ENCODE data around the gene KLHDC2.
"Not testable (repeated sequence)": the region's sequence is repeated elsewhere in the genome, so short reads cannot be mapped to it uniquely, and the experiment has no call there.

KLHDC2 gene

DNA sequence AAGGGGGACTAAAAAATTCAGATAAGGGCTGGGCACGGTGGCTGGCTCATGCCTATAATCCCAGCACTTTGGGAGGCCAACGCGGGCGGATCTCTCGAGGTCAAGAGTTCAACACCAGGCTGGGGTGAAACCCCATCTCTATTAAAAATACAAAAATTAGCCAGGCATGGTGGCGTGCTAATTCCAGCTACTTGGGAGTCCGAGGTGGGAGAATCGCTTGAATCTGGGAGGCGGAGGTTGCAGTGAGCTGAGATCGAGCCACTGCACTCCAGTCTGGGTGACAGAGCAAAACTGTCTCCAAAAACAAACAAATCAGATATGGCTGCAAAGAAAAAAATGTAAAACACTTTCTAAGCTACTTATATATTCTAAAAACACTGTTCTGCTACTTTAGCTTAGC is 3.7 kb downstream of the KLHDC2 start:
- in situ Hi-C loops (cut with HindIII; ENCODE audit: low pct_ligation_motif_present, low pct_unique_long_range_greater_than_20kb, low sequenced_read_pairs); DNase-seq: not testable (repeated sequence)

DNA sequence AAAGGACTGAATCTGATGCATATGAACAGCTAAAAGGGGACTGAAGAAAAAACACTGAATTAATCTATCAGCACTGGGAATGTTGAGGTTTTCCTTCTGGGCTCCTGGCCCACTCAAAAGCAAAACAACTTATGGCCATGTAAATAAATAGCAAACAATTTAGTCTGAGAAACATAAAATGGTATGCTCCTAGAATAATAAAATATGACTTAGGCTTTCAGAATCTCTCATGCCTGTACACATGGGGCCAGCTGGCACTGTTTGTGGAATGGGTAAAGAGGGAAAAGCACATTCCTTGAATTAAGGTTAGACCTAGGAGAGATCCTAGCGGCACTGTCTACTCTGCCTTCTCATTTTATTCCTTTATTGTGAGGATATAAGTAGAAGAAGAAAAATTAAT is 6.2 kb downstream of the KLHDC2 start:
- in situ Hi-C loops (cut with HindIII; ENCODE audit: low pct_ligation_motif_present, low pct_unique_long_range_greater_than_20kb, low sequenced_read_pairs), result no loop called here
- DNase-seq, result no peak

DNA sequence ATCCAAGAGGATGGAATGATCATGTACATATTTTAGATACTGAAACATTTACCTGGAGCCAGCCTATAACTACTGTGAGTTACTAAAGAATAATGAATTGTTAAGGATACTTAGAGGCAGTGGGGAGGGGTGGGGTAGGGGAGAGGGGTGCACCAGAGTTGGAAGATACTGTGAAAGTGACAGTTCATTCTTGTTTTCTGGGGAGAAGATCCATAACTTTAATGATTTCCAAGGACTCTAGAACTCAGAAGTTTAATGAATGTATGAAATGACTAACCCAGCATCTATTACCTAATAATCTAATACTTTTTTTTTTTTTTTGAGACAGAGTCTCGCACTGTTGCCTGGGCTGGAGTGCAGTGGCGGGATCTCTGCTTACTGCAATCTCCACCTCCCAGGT is 10.5 kb downstream of the KLHDC2 start:
- in situ Hi-C loops (cut with HindIII; ENCODE audit: low pct_ligation_motif_present, low pct_unique_long_range_greater_than_20kb, low sequenced_read_pairs), result no loop called here
- no peak for DNase-seq

DNA sequence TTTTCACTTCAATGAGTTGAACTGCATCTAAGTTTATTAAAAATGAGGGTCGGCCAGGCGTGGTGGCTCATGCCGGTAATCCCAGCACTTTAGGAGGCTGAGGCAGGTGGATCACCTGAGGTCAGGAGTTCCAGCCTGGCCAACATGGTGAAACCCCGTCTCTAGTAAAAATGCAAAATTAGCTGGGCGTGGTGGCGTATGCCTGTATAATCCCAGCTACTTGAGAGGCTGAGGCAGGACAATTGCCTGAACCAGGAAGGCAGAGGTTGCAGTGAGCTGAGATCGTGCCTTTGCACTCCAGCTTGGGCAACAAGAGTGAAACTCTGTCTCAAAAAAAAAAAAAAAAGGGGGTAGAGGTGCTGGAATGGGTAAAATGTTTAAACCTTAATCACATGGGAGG is 13.1 kb downstream of the KLHDC2 start:
- in situ Hi-C loops (cut with HindIII; ENCODE audit: low pct_ligation_motif_present, low pct_unique_long_range_greater_than_20kb, low sequenced_read_pairs); DNase-seq: not testable (repeated sequence)

DNA sequence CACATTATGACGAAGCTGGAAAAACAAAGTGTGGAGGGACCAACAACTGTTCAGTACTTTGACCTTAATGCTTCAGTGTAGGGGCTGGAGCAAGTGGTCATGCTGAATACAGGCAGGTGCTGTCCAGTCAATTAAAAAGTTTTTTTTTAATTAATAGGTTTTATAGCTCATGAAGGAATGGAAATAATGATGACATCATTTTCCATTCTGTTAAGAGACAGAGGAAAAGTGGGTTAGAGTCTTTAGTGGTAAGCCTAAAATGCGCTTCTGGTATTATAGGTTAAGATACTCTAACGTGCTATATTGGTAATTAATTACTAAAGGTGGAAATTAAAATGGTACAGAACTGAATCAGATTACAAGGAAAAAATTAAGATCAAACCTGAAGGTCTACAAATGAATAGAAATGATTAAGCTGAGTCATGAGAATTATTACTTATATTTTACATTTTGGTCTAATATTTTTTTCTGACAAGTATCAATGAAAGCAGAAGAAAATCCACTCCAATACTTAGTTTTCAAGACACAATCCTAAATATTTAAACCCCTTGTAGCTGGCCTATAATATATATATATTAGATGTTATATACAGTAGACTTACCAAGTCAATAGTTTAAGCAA is 15.6 kb downstream of the KLHDC2 start:
- DNase-seq, result no peak
- in situ Hi-C loops (cut with HindIII; ENCODE audit: low pct_ligation_motif_present, low pct_unique_long_range_greater_than_20kb, low sequenced_read_pairs), result no loop called here

DNA sequence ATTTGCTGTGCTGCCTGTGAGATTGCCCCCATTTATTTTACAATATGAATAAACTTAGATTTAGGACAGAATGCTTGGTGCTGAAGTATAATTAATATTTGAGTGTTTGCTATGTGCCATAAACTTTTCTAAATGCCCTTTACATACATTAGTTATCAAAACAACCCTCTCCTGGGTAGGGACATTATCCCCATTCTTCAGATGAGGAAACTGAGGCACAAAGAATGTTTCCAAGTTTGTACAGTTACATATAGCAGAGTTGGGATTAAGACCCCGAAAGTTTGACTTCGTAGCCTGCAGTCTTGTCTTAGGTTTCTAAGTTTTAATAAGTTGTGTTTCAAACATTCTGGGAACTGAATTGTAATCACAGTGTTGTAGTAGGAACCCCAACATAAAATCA is 18.4 kb downstream of the KLHDC2 start:
- no peak for DNase-seq
- in situ Hi-C loops (cut with HindIII; ENCODE audit: low pct_ligation_motif_present, low pct_unique_long_range_greater_than_20kb, low sequenced_read_pairs), result no loop called here

DNA sequence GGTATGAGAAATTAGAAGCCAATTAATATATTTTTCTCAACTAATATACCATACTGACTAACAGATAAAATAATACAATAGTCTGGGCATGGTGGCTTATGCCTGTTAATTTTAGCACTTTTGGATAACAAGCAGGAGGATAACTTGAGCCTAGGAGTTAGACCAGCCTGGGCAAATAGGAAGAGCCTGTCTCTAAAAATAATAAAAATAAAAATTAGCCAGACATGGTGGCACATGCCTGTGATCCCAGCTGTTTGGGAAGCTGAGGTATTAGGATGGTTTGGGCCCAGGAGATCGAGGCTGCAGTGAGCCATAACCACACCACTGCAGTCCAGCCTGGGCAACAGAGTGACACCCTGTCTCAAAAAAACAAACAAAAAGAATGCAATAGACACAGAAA is 24.7 kb downstream of the KLHDC2 start:
- DNase-seq, result no peak
- in situ Hi-C loops (cut with HindIII; ENCODE audit: low pct_ligation_motif_present, low pct_unique_long_range_greater_than_20kb, low sequenced_read_pairs), result no loop called here

DNA sequence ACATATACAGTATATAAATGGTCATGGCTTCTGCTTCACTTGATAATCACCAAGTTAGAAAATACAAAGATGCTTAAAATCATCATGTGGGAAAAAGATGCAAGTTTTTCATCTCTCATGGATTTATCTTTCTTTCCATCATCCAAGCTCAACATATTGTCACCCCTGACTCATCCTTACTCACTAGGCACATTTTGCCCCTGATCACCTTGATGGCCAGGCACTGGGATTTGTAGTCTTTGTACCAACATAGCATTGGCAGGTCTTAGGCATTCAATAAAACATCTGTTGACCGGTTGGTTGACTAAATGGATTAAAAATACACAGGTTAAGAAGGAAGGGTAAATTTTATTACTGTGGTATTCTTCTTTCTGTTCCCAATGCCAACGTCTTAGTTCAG is 28.1 kb downstream of the KLHDC2 start:
- in situ Hi-C loops (cut with HindIII; ENCODE audit: low pct_ligation_motif_present, low pct_unique_long_range_greater_than_20kb, low sequenced_read_pairs), result no loop called here

DNA sequence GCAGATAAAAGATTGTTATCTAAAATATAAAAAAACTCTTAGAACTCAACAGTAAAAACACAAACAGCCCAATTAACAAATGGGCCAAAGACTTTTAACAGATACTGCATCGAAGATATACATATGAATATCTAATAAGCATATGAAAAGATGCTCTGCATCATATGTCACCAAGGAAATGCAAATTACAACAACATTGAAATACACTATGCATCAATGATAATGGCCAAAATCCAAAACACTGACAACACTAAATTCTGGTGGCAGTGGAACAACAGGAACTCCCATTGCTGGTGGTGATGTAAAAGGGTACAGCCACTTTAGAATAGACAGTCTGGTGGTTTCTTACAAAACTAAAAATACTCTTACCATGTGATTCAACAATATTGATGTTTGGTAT is 40.8 kb downstream of the KLHDC2 start:
- no peak for DNase-seq
- in situ Hi-C loops (cut with HindIII; ENCODE audit: low pct_ligation_motif_present, low pct_unique_long_range_greater_than_20kb, low sequenced_read_pairs), result no loop called here

More for the DNA sequence above, 28.1 kb downstream of the KLHDC2 start:
- no peak for DNase-seq

DNA sequence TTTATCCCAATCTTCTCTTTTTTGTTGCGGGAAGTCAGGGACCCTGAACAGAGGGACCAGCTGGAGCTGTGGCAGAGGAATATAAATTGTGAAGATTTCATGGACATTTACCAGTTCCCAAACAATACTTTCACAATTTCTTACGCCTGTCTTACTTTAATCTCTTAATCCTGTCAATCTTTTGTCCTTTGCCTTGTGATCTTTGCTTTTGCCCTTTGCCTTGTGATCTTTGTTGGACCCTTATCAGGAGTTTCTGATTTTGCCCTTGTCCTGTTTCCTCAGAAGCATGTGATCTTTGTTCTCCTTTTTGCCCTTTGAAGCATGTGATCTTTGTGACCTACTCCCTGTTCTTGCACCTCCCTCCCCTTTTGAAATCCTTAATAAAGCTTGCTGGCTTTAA is 48.2 kb downstream of the KLHDC2 start:
- in situ Hi-C loops (cut with HindIII; ENCODE audit: low pct_ligation_motif_present, low pct_unique_long_range_greater_than_20kb, low sequenced_read_pairs); DNase-seq: not testable (repeated sequence)

DNA sequence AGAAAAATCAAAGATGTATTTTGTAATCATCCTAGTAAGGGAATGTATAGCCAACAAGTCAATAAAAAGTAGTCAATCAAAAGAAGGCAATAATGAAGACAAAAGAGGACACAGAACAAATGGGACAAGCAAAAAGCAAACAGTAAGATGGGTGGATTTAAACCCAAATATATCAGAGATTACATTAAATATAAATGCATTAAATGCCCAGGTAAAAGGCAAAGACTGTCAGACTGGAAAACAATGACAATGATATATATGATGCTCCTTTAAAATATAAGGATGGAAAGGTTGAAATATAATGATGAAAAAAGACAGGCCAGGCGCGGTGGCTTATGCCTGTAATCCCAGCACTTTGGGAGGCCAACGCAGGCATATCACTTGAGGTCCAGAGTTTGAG is 48.9 kb downstream of the KLHDC2 start:
- DNase-seq, result no peak
- in situ Hi-C loops (cut with HindIII; ENCODE audit: low pct_ligation_motif_present, low pct_unique_long_range_greater_than_20kb, low sequenced_read_pairs), result no loop called here

DNA sequence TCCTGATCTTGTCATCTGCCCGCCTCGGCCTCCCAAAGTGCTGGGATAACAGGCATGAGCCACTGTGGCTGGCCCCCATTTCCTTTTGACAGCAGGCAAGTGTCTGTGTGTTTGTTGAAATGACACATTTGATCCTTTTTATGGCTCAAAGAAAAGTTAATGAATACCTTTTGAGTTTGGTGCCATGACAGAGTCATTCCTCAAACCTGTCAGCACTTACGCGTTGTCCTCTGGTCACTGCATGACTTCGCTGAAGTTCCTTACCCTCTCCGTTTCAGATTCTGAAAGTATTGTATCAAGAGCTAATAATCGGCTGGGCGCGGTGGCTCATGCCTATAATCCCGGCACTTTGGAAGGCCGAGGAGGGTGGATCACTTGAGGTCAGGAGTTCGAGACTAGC is 52.2 kb downstream of the KLHDC2 start:
- in situ Hi-C loops (cut with HindIII; ENCODE audit: low pct_ligation_motif_present, low pct_unique_long_range_greater_than_20kb, low sequenced_read_pairs), result no loop called here
- DNase-seq, result peak; percentile 70

DNA sequence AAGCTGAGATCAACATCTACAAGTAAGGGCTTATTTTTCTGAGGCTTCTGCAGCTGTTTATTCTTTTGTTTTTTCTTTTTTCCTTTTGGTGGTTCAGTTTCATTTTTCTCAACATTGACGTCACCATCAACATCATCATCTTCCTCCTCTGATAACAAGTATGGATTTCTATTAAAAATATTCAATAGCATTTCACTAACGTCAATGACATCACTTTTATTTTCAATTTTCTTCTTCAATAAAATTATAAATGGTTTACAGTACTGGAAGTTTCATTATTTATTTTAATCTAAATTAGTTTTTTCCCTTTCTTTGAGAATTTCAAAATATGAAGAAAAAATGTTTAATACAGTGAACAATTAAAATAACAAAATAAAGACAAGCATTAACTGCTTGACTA is 60.7 kb downstream of the KLHDC2 start:
- DNase-seq, result no peak
- in situ Hi-C loops (cut with HindIII; ENCODE audit: low pct_ligation_motif_present, low pct_unique_long_range_greater_than_20kb, low sequenced_read_pairs), result no loop called here

Measured in ACHN (cell line).